Lower lobe of right lung (tissue), 2 donors: ENCODE results near the gene BASP1. TPM values are rescaled to one million over a fixed set of nuclear protein-coding genes. Genes with fewer than 3 reads are reported as not detected.

Source experiments
- ATAC-seq, 2 donors: fragments of 200-7000 bp; cut with Tn5 transposase; one replicate each; pipeline ENCODE4 v1.9.1; 2020 to 2022; ENCODE audit warnings: mild to moderate bottlenecking in 2 of 2, moderate library complexity in 2 of 2
- DNase-seq: peaks from one replicate; pipeline ENCODE4 v3.0.0-alpha.2; 2020
- H3K27ac ChIP-seq: fragments of 200-600 bp; one replicate; pipeline ENCODE4 v1.8.0; 2022
- H3K27me3 ChIP-seq: fragments of 200-600 bp; one replicate; pipeline ENCODE4 v1.8.0; 2022; ENCODE audit warnings: low read depth
- H3K36me3 ChIP-seq: fragments of 200-600 bp; one replicate; pipeline ENCODE4 v1.8.0; 2022; ENCODE audit warnings: mild to moderate bottlenecking
- H3K4me1 ChIP-seq: fragments of 200-600 bp; one replicate; pipeline ENCODE4 v1.8.0; 2022
- H3K4me3 ChIP-seq: fragments of 200-600 bp; one replicate; pipeline ENCODE4 v1.8.0; 2022; ENCODE audit warnings: mild to moderate bottlenecking
- H3K9me3 ChIP-seq: fragments of 200-600 bp; one replicate; pipeline ENCODE4 v1.8.0; 2022
- intact Hi-C: fragments of 100-400 bp; cut with DNase I; formaldehyde crosslinking; loops from one replicate; pipeline ENCODE4 v1.11.0; 2022
- total RNA-seq: library from RNA; stranded (reverse); fragmentation: NEBNext Ultra II Directional; extraction: Animal tissue kit (Norgen Biotek cat#: 25700); gene quantifications from one replicate; pipeline ENCODE4 v1.2.1, GENCODE V29; 2021
- TF ChIP-seq, protein P1 (sequence below): fragments of 200-600 bp; IDR thresholded peaks from one replicate; pipeline ENCODE4 v1.8.0; 2022; ENCODE audit warnings: antibody characterized with exemption, mild to moderate bottlenecking
- donor health status: DM: no; HTN: yes; CAD: no; lungs with severe emphysema.

The BASP1 gene
- total RNA-seq, 1 donor from 2014 or later, result 25.8 TPM

DNA sequence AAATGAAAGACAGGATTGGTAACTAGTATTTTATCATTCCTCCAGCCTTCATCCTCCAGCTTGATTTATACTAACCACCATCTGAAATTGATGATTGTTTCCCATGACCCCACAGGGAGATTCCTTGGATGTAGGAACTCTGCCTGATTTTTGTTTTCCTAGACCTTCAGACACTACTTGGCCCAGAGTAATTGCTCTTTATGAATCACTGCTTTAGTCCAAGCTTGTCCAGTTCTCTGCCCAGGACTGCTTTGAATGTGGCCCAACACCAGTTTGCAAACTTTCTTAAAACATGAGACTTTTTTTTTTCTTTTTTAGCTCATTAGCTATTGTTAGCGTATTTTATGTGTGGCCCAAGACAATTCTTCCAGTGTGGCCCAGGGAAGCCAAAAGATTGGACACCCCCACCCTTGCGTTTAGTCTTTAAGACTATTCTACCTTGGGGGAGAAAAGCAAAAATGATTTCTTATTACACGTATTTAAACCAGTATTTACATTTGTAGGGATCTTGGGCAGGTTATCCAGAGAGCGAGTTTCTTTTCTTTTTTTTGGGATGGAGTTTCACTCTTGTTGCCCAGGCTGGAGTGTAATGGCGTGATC, 18.4 kb downstream of the BASP1 start:
- Histone ChIP-seq H3K4me1 (no peaks in the 10 kb centered on the region), H3K4me3 (no peak overlapping the region), H3K9me3 (no peaks in the 10 kb centered on the region), H3K36me3 (no peaks in the 10 kb centered on the region), H3K27me3 (no peaks in the 10 kb centered on the region), H3K27ac (no peak overlapping the region)
- DNase-seq, result no peak
- no peak for ATAC-seq
- intact Hi-C loops, result no loop called here
- TF ChIP-seq, protein P1, sequence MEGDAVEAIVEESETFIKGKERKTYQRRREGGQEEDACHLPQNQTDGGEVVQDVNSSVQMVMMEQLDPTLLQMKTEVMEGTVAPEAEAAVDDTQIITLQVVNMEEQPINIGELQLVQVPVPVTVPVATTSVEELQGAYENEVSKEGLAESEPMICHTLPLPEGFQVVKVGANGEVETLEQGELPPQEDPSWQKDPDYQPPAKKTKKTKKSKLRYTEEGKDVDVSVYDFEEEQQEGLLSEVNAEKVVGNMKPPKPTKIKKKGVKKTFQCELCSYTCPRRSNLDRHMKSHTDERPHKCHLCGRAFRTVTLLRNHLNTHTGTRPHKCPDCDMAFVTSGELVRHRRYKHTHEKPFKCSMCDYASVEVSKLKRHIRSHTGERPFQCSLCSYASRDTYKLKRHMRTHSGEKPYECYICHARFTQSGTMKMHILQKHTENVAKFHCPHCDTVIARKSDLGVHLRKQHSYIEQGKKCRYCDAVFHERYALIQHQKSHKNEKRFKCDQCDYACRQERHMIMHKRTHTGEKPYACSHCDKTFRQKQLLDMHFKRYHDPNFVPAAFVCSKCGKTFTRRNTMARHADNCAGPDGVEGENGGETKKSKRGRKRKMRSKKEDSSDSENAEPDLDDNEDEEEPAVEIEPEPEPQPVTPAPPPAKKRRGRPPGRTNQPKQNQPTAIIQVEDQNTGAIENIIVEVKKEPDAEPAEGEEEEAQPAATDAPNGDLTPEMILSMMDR, result no peak

DNA sequence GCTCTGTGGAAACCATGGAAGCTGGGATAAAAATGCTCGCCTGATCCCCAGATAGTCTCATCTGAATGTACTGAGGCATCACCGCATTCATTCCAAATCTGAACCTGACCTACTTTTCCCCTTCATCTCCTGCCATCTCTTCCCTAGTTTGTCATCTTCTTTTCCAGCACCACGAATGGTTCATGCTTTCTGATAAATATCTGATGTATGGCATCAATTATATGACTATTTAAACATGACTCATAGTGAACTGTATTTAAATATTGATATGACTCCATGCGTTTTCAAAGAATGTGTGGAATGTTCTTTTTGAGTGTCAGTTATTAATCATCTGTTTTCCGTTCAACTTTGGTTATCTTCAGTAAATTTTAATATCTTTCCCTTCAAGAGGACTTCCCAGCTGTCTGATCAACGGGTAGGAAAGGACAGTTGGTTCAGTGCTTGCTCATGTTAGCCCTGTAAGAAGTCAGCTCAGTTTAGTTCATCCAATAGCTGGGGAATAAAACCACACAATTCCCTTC, 21.1 kb downstream of the BASP1 start:
- no peaks in the 10 kb centered on the region for H3K4me1 ChIP-seq
- TF ChIP-seq, protein P1, result no peak
- DNase-seq (no peak), ATAC-seq (no peak)
- no peaks in the 10 kb centered on the region for H3K9me3 ChIP-seq
- no peak overlapping the region for H3K27ac ChIP-seq
- H3K36me3 ChIP-seq, result no peaks in the 10 kb centered on the region
- intact Hi-C loops, result no loop called here
- no peak overlapping the region for H3K4me3 ChIP-seq
- no peaks in the 10 kb centered on the region for H3K27me3 ChIP-seq

DNA sequence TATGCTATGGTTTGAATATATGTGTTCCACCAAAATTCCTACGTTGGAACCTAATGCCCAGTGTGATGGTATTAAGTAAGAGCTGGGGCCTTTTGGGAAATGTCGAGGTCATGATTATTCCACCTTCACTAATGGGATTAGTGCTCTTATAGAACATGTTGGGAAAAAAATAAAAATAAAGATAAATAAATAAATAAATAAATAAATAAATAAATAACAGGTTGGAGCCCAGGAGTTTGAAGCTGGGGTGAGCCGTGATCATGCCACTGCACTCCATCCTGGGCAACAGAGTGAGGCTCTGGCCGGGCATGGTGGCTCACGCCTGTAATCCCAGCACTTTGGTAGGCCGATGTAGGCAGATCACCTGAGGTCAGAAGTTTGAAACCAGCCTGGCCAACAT, 22.5 kb downstream of the BASP1 start:
- H3K27me3 ChIP-seq, result no peaks in the 10 kb centered on the region

DNA sequence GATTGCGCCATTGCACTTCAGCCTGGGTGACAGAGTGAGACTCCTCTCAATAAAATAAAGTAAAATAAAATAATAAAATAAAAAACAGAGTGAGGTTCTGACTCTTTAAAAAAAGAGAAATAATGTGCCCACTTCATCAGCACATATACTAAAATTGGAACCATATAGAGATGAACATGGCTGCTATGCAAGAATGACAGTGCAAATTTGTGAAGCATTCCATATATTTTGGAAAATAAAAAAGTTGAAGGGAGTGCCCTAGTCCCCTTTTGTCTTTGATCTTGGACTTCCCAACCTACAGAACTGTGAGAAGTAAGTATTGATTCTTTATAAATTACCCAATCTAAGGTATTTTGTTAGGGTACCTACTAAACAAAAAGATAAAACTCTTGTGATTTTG, 23.1 kb downstream of the BASP1 start:
- no peak overlapping the region for H3K27ac ChIP-seq

More for the DNA sequence above, 22.5 kb downstream of the BASP1 start:
- DNase-seq (no peak), ATAC-seq (no peak)
- Histone ChIP-seq H3K36me3 (no peaks in the 10 kb centered on the region), H3K4me3 (no peak overlapping the region), H3K4me1 (no peaks in the 10 kb centered on the region), H3K9me3 (no peaks in the 10 kb centered on the region), H3K27ac (no peak overlapping the region)
- TF ChIP-seq, protein P1, result no peak
- intact Hi-C loops, result no loop called here

DNA sequence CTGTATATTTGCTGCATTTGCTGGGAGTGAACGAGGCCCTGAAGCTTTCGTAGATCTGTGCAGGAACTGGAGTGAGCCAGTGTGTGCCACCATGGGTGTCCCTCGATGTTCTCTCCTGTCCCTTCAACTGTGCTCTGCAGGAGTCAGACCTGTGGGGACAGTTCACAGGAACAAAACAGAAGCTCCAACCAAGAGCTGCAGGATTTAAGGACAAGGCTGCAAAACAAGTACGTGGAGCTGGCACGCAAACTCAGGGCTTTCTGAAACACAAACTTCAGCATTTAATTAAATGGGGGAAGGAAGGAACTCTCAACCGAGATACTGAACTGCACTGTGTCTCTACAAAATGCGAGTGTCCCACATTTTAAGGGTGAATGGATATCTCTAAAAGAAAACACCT, 24.2 kb downstream of the BASP1 start:
- Histone ChIP-seq H3K27me3 (no peaks in the 10 kb centered on the region), H3K27ac (no peak overlapping the region), H3K9me3 (no peaks in the 10 kb centered on the region), H3K4me3 (no peak overlapping the region), H3K36me3 (no peaks in the 10 kb centered on the region), H3K4me1 (no peaks in the 10 kb centered on the region)
- DNase-seq (no peak), ATAC-seq (no peak)
- intact Hi-C loops, result no loop called here
- TF ChIP-seq, protein P1, result no peak

More for the DNA sequence above, 23.1 kb downstream of the BASP1 start:
- intact Hi-C loops, result no loop called here
- Histone ChIP-seq H3K4me3 (no peak overlapping the region), H3K4me1 (no peaks in the 10 kb centered on the region), H3K27me3 (no peaks in the 10 kb centered on the region), H3K9me3 (no peaks in the 10 kb centered on the region), H3K36me3 (no peaks in the 10 kb centered on the region)
- TF ChIP-seq, protein P1, result no peak
- ATAC-seq (no peak), DNase-seq (no peak)
